Right cardiac atrium (tissue), 5 donors: ENCODE measurements around the gene SPTBN5. TPM values are rescaled to one million over a fixed set of nuclear protein-coding genes. Genes with fewer than 3 reads are reported as not detected.
A peak's percentile ranks its signal among the peaks of the same experiment; 100 is the strongest.

Experiments used
- ATAC-seq, 2 donors: fragments of 200-7000 bp; cut with Tn5 transposase; one replicate each; pipeline versions ENCODE4 v1.8.0 to v1.9.1; 2020; ENCODE audit warnings: moderate library complexity in 2 of 2, mild to moderate bottlenecking in 1 of 2
- DNase-seq, 3 donors: peaks; one replicate each; pipeline ENCODE4 v3.0.0-alpha.2; 2020
- H3K27ac ChIP-seq: one replicate; pipeline ENCODE4 v1.5.1; 2013; ENCODE audit warnings: mild to moderate bottlenecking, low read length, control low read depth, moderate library complexity
- H3K27me3 ChIP-seq: one replicate; pipeline ENCODE4 v1.6.1; 2013; ENCODE audit not compliant: control insufficient read depth, insufficient read depth
- H3K4me1 ChIP-seq: one replicate; pipeline ENCODE4 v1.6.1; 2013; ENCODE audit warnings: low read length; ENCODE audit not compliant: control insufficient read depth, insufficient read depth
- H3K4me3 ChIP-seq: one replicate; pipeline ENCODE4 v1.5.1; 2013; ENCODE audit warnings: low read length, control low read depth
- H3K9me3 ChIP-seq: one replicate; pipeline ENCODE4 v1.6.1; 2013; ENCODE audit warnings: low read length; ENCODE audit not compliant: control insufficient read depth
- WGBS: extraction: QIAGEN DNeasy Blood & Tissue Kit; methylation state at CpG from one replicate; pipeline ENCODE4 v1.1.7; 2013; 5-methylcytosine and 5-hydroxymethylcytosine counted together
- intact Hi-C, 4 donors: fragments of 100-400 bp; cut with DNase I; formaldehyde crosslinking; loops; one replicate each; pipeline versions ENCODE4 v1.11.0 to v1.14.0; 2022 to 2023
- polyA plus RNA-seq: library from polyadenylated mRNA; stranded (reverse); fragments of 200-250 nt; gene quantifications from one replicate; pipeline ENCODE4 v1.2.3, GENCODE V29; 2013
- total RNA-seq, 4 donors: library from RNA; stranded (reverse); fragmentation: NEBNext Ultra II Directional; extraction: Animal tissue kit (Norgen Biotek cat#: 25700); gene quantifications; one replicate each; pipeline ENCODE4 v1.2.1, GENCODE V29; 2021
- donor health status: healthy with polysubstance abuse.
- donor health status: DM: no; HTN: yes; CAD: no.
- donor health status: DM: no; HTN: no; CAD: no.
- donor health status: DM: no; HTN: yes; CAD: no; lungs with severe emphysema.
- donor health status: DM: yes; HTN: yes; CAD: no.

Gene SPTBN5
- total and polyA plus RNA-seq, 5 donors: 1.7 to 4.3 (median 3.6) TPM

GRCh38 chr15:41852736-41853590, 40.9 kb downstream of the SPTBN5 start:
- 70% methylated on average over 17 of the region's 17 CpGs for WGBS
- no peak overlapping the region for H3K27ac ChIP-seq

DNA sequence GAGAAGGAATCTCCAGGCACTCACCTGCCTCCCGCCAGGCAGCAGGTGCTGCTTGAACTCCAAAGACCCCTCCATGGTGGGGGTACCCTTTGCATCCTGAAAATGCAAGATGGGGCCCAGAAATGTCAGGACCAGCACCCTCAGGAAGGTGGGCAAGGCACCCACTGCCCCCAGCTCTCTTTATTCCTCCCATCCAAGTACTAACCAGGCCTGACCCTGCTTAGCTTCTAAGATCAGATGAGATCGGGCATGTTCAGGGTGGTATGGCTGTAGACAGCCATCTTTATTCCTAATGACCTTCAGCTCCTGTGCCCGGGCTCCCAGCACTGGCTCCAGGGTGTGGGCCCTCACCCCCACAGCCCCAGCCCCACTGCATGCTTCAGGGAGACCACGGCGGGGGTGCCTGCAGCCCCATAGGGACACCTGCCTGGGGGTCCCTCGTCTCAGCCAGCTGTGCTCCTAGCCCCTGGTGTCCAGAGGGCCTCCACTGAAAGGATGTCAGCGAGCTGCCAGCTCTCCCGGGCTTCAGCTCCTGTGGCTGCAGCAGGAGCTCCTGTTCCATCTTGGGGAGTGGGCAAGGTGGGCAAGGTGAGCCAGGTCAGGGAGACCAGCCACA, 42.0 kb downstream of the SPTBN5 start:
- intact Hi-C loops: no loop called here
- no peak for DNase-seq
- no peaks in the 10 kb centered on the region for H3K27me3 ChIP-seq

More at GRCh38 chr15:41852736-41853590, 40.9 kb downstream of the SPTBN5 start:
- intact Hi-C loops: no loop called here
- ATAC-seq: peak in 1 of 2 donors; percentile 3
- no peak for DNase-seq
- Histone ChIP-seq H3K4me1 (no peaks in the 10 kb centered on the region), H3K4me3 (no peak overlapping the region), H3K27me3 (no peaks in the 10 kb centered on the region), H3K9me3 (no peaks in the 10 kb centered on the region)

DNA sequence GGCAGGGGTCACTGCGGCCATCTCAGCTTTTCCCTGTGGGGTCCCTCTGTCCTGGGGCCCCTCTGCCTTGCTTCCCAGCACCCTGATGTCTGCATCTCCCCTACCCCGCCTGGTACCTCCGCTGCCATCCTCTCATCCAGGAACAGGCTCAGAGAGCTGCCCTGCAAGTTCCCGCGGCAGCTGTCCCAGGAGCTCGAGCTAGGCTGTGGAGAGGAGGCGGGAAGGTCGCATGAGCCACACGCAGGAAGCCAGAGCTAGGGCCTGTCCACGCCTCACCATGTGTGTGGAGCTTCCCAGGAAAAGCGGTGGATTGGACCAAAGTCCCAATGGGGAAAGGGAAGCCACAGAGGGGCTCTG, 42.7 kb downstream of the SPTBN5 start:
- no peak overlapping the region for H3K4me3 ChIP-seq
- intact Hi-C loops: no loop called here
- ATAC-seq: no peak
- H3K4me1 ChIP-seq: no peaks in the 10 kb centered on the region
- DNase-seq: no peak
- no peaks in the 10 kb centered on the region for H3K27me3 ChIP-seq
- 51% methylated on average over 11 of the region's 11 CpGs for WGBS
- no peak overlapping the region for H3K27ac ChIP-seq
- no peaks in the 10 kb centered on the region for H3K9me3 ChIP-seq

More for the DNA sequence above, 42.0 kb downstream of the SPTBN5 start:
- ATAC-seq: no peak
- WGBS: 85% methylated on average over 8 of the region's 8 CpGs
- Histone ChIP-seq H3K27ac (no peak overlapping the region), H3K4me1 (no peaks in the 10 kb centered on the region), H3K9me3 (no peaks in the 10 kb centered on the region), H3K4me3 (no peak overlapping the region)

GRCh38 chr15:41850482-41851166, 43.2 kb downstream of the SPTBN5 start:
- WGBS: 74% methylated on average over 16 of the region's 16 CpGs
- Histone ChIP-seq H3K4me3 (no peak overlapping the region), H3K27ac (no peak overlapping the region), H3K9me3 (no peaks in the 10 kb centered on the region), H3K27me3 (no peaks in the 10 kb centered on the region), H3K4me1 (no peaks in the 10 kb centered on the region)
- intact Hi-C loops: no loop called here
- no peak for DNase-seq
- ATAC-seq: no peak

DNA sequence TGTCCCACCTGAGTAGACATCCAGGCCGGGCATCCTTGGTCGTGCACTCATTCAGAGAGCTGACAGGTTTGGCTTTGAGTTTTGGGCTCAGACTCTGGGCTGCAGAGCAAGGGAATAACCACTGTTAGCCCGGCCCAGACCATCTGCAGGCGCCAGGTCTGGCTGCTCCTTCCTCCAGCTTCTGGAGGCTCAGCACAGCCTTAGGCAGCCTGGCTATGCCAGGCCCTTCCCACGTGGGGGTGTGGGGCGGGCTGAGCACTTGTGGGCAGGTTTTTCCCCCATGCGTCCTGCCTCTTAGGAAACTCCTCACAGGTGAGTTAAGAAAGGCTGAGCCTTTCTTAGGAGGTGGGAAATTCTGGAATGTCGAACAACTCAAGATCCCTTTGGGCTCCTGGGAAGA, 44.0 kb downstream of the SPTBN5 start:
- Histone ChIP-seq H3K4me1 (no peaks in the 10 kb centered on the region), H3K9me3 (no peaks in the 10 kb centered on the region), H3K27me3 (no peaks in the 10 kb centered on the region), H3K27ac (no peak overlapping the region), H3K4me3 (no peak overlapping the region)
- DNase-seq (no peak), ATAC-seq (no peak)
- 65% methylated on average over 8 of the region's 8 CpGs for WGBS
- intact Hi-C loops: no loop called here

- intact Hi-C loops: no loop called here
- no peak overlapping the region for H3K4me3 ChIP-seq
- H3K27me3 ChIP-seq: no peaks in the 10 kb centered on the region
- DNase-seq (no peak), ATAC-seq (no peak)
- H3K9me3 ChIP-seq: no peaks in the 10 kb centered on the region
- 77% methylated on average over 6 of the region's 6 CpGs for WGBS
- no peaks in the 10 kb centered on the region for H3K4me1 ChIP-seq
- H3K27ac ChIP-seq: no peak overlapping the region
Observed at GRCh38 chr15:41849204-41849603, 44.6 kb downstream of the SPTBN5 start.

GRCh38 chr15:41848631-41849030, 45.2 kb downstream of the SPTBN5 start:
- no peak overlapping the region for H3K4me3 ChIP-seq
- no peak for ATAC-seq
- no peaks in the 10 kb centered on the region for H3K27me3 ChIP-seq
- H3K4me1 ChIP-seq: no peaks in the 10 kb centered on the region
- no peak overlapping the region for H3K27ac ChIP-seq
- WGBS: 70% methylated on average over 10 of the region's 10 CpGs
- intact Hi-C loops: no loop called here
- no peaks in the 10 kb centered on the region for H3K9me3 ChIP-seq
- DNase-seq: no peak

DNA sequence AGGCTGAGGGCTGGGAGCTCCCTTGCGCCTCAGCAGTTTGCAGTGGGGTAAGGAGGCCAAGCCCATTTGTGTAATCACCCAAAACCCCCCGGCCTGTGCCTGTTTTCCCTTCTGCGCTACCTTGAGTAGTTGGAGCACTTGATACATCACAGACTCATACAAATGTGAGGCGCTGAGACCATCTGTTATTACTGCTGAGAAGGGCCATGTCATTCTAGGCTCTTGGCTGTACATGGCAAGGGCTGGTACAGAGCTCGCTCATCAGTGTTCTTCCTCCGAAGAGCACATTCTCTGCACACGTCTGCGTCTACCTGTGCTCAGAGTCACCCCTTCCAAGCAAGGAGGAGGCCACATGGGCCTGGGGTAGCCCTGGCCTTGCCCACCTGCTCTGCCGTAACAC, 45.9 kb downstream of the SPTBN5 start:
- DNase-seq: no peak
- WGBS: 94% methylated on average over 9 of the region's 9 CpGs
- intact Hi-C loops: no loop called here
- Histone ChIP-seq H3K4me3 (no peak overlapping the region), H3K9me3 (no peaks in the 10 kb centered on the region), H3K27me3 (no peaks in the 10 kb centered on the region), H3K27ac (no peak overlapping the region), H3K4me1 (no peaks in the 10 kb centered on the region)
- no peak for ATAC-seq

DNA sequence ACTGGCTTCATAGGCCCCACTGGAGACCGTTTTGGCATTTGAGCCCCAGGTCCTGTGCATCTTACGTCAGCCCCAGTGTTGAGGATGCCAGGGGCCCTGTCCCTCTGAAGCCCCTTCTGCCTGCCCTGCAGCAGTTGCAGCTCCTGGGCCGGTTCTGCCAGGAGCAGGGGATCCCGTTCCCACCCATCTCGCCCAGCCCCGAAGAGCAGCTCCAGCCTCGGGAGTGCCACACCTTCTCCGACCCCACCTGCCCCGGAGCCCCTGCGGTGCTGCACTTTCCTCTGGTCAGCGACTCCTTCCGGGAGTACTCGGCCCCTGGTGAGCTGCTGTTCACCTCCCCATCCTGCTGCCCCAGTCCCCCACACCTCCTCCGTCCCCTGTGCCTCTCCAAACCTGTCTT, 46.6 kb downstream of the SPTBN5 start:
- WGBS: 88% methylated on average over 14 of the region's 14 CpGs
- Histone ChIP-seq H3K27me3 (no peaks in the 10 kb centered on the region), H3K27ac (no peak overlapping the region), H3K4me1 (no peaks in the 10 kb centered on the region), H3K4me3 (no peak overlapping the region), H3K9me3 (no peaks in the 10 kb centered on the region)
- DNase-seq (no peak), ATAC-seq (no peak)
- intact Hi-C loops: no loop called here

GRCh38 chr15:41844814-41845213, 49.0 kb downstream of the SPTBN5 start:
- H3K4me1 ChIP-seq: no peaks in the 10 kb centered on the region
- intact Hi-C loops: no loop called here
- H3K27me3 ChIP-seq: no peaks in the 10 kb centered on the region
- no peak overlapping the region for H3K27ac ChIP-seq
- no peak overlapping the region for H3K4me3 ChIP-seq
- H3K9me3 ChIP-seq: no peaks in the 10 kb centered on the region
- 90% methylated on average over 12 of the region's 12 CpGs for WGBS
- no peak for DNase-seq
- ATAC-seq: no peak

GRCh38 chr15:41843571-41843970, 50.3 kb downstream of the SPTBN5 start:
- Histone ChIP-seq H3K27ac (no peak overlapping the region), H3K9me3 (no peaks in the 10 kb centered on the region), H3K4me1 (no peaks in the 10 kb centered on the region), H3K4me3 (no peak overlapping the region), H3K27me3 (no peaks in the 10 kb centered on the region)
- 82% methylated on average over 10 of the region's 10 CpGs for WGBS
- intact Hi-C loops: no loop called here
- ATAC-seq: no peak
- no peak for DNase-seq
